ENCODE measurements around the gene AKT3.
"Not testable (repeated sequence)": the region's sequence is repeated elsewhere in the genome, so short reads cannot be mapped to it uniquely, and the experiment has no call there.

AKT3 gene

DNA sequence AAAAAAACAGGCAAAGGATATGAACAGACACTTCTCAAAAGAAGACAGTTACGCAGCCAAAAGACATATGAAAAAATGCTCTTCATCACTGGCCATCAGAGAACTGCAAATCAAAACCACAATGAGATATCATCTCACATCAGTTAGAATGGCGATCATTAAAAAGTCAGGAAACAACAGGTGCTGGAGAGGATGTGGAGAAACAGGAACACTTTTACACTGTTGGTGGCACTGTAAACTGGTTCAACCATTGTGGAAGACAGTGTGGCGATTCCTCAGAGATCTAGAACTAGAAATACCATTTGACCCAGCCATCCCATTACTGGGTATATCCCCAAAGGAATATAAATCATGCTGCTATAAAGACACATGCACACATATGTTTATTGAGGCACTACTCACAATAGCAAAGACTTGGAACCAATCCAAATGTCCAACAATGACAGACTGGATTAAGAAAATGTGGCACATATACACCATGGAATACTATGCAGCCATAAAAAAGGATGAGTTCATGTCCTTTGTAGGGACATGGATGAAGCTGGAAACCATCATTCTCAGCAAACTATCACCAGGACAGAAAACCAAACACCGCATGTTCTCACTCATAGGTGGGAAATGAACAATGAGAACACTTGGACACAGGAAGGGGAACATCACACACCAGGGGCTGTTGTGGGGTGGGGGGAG, 77.5 kb downstream of the AKT3 start:
- DNase-seq: not testable (repeated sequence)

DNA sequence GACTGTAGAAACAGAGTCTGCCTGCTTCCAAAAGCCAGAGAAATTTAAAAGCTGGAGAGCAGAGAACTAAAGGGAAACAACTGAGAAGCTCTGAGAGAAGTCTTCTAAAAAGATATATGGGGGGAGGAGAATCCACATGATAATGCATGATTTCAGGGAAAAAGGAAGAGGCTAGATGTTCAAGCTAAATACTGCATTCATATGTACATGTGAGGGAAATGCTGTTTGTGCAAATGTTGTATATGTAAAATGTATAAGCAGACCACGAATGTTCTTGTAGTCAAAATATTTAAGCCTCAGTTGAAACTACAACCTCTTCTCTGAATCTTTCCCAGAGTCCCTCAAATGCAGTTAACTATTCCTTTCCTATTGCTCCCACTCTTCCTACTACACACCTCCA, 79.2 kb downstream of the AKT3 start:
- DNase-seq: no peak

- DNase-seq: no peak
Observed at GRCh38 chr1:243765676-243766075, 84.4 kb downstream of the AKT3 start.

DNA sequence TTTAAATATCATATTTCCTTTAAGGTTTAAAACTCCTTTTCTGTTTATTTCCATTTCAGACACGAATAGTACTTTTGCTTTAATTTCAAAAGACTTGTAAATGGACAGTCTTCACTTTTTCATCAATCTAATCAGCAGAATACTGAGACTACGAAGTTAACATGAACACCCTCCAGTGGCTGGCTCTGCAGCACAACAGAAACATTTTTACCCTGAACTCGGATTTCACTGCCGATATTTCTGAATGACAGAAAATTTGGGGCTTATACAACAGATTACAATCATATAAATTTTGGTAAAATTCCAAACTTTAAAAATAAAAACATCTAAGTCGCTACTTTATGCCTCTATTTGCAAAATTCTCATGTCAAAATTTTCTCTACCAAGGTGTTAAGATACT, 86.2 kb downstream of the AKT3 start:
- no peak for DNase-seq

DNA sequence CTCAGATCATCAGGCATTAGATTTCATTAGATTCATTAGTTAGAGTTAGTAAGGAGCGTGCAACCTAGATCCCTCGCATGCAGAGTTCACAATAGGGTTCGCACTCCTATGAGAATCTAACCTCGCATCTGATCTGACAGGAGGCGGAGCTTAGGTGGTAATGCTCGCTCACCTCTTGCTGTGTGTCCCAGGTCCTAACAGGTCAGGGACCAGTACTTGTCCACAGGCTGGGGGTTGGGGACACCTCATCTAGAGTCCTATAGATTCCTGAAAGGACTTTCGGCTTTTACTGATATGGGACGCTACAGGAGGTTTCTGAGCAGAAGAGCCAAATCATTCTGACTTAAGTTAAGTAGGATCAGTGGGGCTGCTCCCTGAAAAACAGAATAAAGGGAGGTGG, 91.4 kb downstream of the AKT3 start:
- DNase-seq: no peak

- DNase-seq: no peak
Observed at GRCh38 chr1:243756529-243756928, 93.5 kb downstream of the AKT3 start.

GRCh38 chr1:243754348-243754747, 95.7 kb downstream of the AKT3 start:
- DNase-seq: no peak

DNA sequence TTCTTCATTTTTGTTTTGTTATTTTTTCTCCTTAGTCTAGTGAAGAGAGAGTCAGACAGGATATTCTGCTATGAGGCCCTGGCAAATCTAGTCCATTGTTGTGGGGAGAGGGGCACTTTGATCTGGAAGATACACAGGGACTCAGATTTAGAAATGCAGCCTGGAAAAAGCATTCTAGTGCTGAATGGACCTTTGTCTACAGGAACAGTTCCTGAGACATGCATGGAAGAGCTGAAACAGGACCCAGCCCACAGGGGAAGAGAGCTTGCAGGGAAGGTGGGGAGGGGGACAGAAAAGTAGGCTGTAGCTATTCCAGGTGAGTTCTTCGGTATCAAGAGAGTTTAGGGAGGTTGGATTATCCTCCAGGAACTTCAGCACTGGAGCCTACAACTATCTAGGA, 98.5 kb downstream of the AKT3 start:
- DNase-seq: no peak

- DNase-seq: no peak
Observed at GRCh38 chr1:243748706-243749283, 101.2 kb downstream of the AKT3 start.

DNA sequence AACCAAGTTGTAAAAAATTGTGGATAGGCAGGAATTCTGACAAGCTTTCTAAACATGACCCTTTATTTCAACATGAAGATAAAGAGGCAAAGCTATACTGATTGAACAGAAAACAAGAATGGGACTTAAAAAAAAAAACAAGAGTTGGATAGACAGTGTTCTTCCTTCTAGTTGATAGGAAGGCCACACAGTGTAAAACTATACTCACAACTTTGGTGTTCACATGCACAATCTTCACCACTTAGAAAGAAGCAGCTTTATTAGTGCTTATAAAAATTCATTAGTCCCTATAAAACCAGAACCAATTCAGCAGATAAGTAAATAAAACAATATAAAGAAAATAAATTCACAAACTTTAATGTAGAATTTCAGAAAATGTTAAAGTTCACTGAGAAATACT, 101.8 kb downstream of the AKT3 start:
- DNase-seq: no peak

- DNase-seq: no peak
Observed at GRCh38 chr1:243746751-243747150, 103.3 kb downstream of the AKT3 start.

GRCh38 chr1:243745356-243745755, 104.7 kb downstream of the AKT3 start:
- no peak for DNase-seq

DNA sequence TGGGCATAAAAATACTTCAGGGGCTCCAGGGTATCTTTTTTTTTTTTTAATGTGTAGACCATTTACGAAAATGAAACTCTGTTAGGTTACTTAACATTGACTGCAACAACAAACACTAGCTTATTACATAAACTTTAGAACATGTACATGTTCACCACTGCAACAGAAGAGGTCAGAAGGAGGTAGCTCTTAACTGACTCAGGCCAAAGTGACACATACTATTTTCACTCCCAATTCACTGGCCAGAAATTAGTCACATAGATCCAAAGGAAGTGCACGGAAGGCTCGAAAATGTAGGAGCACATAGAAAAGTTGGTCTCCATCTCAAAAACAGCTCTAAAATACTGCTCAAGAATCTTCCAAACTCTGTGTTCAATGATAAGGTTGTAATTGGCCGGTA, 107.2 kb downstream of the AKT3 start:
- DNase-seq: no peak

GRCh38 chr1:243740255-243740999, 109.6 kb downstream of the AKT3 start:
- no peak for DNase-seq

DNA sequence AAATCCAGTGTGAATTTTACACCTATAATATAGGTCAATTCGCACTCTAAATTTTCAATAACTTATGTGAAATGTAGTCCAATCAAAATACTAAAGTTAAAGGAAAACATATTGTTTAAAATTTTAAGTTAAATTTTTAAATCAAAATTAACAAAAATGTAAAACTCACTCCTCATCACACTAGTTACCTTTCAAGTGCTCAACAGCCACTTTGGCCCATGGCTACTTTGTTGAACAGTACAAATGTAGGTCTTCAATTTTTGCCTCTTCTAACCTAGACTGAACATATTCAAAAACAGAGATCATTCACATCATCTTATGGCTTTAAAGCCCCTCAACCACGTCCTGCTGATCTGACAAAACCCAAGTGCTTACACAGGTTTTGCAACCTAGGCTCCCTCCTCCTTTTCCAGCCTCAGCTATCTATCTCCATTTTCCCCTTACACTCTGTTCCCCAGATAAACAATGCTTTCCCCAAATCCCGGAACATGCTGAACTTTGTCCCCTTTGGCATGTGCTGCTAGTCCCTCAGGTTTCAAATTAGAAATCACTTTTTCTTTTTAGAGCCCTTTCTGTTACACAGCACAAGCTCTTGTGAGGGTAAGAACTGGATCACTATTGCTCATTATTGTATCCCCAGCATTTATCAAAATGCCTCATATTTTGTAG, 110.6 kb downstream of the AKT3 start:
- DNase-seq: no peak

DNA sequence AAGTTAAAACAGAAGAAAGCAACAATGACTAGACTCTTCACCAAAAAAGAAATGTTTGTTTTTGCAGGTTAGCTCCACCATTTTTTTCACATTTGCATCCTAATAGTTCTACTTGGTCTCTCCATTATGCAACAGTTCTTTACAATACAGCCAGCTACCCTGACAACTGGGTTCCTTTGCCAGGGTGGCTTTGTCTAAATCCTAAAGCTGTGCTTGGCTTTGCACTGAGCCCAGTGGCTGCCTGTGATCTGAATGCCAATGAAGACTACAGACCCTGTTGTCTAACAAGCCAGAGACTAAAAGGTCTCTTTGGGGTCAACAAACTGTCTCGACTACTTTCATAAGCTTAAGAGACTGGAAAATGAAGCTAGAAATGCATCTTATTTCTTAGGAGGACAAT, 112.0 kb downstream of the AKT3 start:
- no peak for DNase-seq

DNA sequence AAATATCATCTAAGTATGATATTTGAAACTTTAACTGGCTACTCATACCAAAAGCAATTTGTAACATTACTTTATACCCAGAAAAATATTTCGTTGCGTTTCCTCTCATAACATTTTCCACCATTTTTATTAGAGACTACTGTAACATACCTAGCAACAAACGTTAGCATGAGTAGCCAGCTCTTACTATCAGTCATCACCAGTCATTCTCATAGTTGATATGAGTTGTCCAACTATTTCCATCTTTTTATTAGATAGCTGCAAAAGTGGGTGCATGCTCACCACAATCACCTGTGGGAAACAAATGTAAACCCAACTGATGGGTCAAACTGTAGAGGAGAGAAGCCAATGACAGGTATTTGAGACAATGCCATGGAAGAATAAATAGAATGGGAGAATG, 114.6 kb downstream of the AKT3 start:
- no peak for DNase-seq

DNA sequence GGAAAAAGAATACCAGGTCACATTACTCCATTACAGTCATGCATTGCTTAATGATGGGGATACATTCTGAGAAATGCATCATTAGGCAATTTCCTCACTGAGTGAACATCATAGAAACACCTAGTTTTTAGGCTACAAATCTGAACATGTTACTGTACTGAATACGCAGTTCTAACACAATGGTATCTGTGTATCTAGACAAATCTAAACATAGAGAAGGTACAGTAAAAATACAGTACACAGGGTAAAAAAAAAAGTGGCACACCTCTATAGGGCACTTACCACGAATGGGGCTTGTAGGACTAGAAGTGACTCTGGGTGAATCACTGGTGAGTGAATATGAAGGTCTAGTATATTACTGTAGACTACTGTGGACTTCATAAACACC, 115.7 kb downstream of the AKT3 start:
- DNase-seq: no peak

DNA sequence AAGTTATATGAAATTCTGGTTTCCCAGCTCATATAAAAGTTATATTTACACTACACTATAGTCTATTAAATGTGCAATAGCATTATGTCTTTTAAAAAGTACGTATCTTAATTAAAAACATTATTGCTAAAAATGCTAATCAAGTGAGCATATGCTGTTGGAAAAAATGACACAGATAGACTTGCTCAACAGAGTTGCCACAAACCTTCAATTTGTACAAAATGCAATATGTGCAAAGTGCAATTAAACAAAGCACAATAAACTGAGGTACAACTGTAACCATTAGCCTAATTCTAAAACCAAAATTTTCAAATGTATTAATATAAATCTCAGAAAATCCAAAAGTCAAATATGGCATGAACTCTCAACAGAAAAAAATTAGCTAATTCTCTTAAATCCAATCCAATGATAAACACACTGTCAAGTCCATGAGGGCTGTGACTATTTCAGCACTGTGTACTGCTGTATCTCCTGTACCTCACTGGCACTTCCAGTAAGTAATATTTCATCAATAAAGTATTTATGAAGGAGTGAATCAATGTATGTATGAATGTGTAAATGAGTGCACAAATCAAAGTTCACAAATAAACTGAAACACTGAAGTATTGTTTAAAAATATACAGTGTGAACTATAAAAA, 116.3 kb downstream of the AKT3 start:
- DNase-seq: no peak

- no peak for DNase-seq
Observed at GRCh38 chr1:243732637-243733036, 117.4 kb downstream of the AKT3 start.

DNA sequence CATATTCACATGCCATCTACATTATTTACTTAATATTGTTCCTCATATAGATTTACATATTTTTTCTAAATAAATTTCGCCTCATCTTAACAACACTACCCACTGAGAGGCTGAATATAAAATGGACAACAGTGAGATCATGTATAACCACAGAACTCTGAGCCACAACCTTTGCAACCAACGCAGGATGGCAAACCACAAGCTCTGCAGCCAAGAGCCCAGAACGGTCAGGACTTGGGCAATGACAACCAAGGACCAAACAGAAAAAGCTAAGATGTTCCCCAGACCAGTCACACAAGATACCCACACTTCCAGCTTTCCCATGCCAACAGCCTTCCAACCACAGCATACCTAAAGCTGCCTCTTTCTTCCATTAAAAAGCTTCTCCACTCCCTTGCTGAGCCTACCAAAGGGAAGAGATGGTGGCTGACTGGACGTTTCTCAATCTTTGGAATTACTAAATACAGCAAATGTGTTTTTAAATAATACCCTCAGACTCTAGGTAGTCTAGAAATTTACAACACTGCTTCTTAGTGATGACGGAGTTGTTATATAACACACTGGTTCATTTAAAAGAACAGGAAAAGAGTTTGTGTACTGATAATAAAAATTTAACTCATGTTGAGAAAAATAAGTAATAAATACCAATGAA, 117.9 kb downstream of the AKT3 start:
- no peak for DNase-seq

- no peak for DNase-seq
Observed at GRCh38 chr1:243731301-243731891, 118.6 kb downstream of the AKT3 start.

Measured in stimulated activated CD4-positive, alpha-beta T cell treated with anti-CD3 and anti-CD28 coated beads, Interleukin-1b, Interleukin-23, amount 100 ng/mL, for 48 hours (primary cell).